Neural cell (in vitro differentiated cells): ENCODE measurements around the gene SDK1. TPM values are rescaled to one million over a fixed set of nuclear protein-coding genes. Genes with fewer than 3 reads are reported as not detected.
A peak's percentile ranks its signal among the peaks of the same experiment; 100 is the strongest.

Experiments
- H2AFZ ChIP-seq: fragments of 200-600, 300-800 bp; sonication (generic), shearing (Covaris generic); 2 replicates; pipeline ENCODE4 v1.6.0; 2014; ENCODE audit warnings: low read depth, mild to moderate bottlenecking, antibody characterized with exemption, low read length, moderate library complexity
- H3F3A ChIP-seq: fragments of 200-600 bp; shearing (Covaris generic); 2 replicates; pipeline ENCODE4 v1.6.1; 2016; ENCODE audit warnings: mild to moderate bottlenecking, moderate library complexity, mixed read lengths, antibody characterized with exemption, low read length; ENCODE audit not compliant: insufficient read depth, poor library complexity, severe bottlenecking
- H3K27ac ChIP-seq: fragments of 200-600, 300-800 bp; sonication (generic), shearing (Covaris generic); 2 replicates; pipeline ENCODE4 v1.5.1; 2014; ENCODE audit warnings: mild to moderate bottlenecking, low read length, moderate library complexity
- H3K27me3 ChIP-seq: fragments of 300-800, 200-600 bp; sonication (generic), shearing (Covaris generic); 2 replicates; pipeline ENCODE4 v1.6.0; 2014; ENCODE audit warnings: mild to moderate bottlenecking, low read depth, low read length, moderate library complexity; ENCODE audit not compliant: insufficient read depth
- H3K36me3 ChIP-seq: fragments of 300-800, 200-600 bp; sonication (generic), shearing (Covaris generic); 2 replicates; pipeline ENCODE4 v1.5.1; 2014; ENCODE audit warnings: mild to moderate bottlenecking, antibody characterized with exemption, low read length, moderate library complexity; ENCODE audit not compliant: insufficient read depth
- H3K4me2 ChIP-seq: fragments of 300-800, 200-600 bp; sonication (generic), shearing (Covaris generic); 2 replicates; pipeline ENCODE4 v1.6.0; 2014; ENCODE audit warnings: mild to moderate bottlenecking, low read length
- H3K4me3 ChIP-seq: fragments of 300-800, 200-600 bp; sonication (generic), shearing (Covaris generic); 2 replicates; pipeline ENCODE4 v1.5.1; 2014; ENCODE audit warnings: mild to moderate bottlenecking, low read length, moderate library complexity
- H3K79me2 ChIP-seq: fragments of 200-600 bp; shearing (Covaris generic); replicated peaks from 2 replicates; pipeline ENCODE4 v1.6.0; 2014; ENCODE audit warnings: mild to moderate bottlenecking, low read length, moderate library complexity; ENCODE audit not compliant: insufficient read depth
- H3K9ac ChIP-seq: fragments of 300-800, 200-600 bp; sonication (generic), shearing (Covaris generic); 2 replicates; pipeline ENCODE4 v1.6.1; 2016; ENCODE audit warnings: mild to moderate bottlenecking, low read length, mixed read lengths
- H3K9me2 ChIP-seq: fragments of 200-600 bp; shearing (Covaris generic); 2 replicates; pipeline ENCODE4 v1.6.1; 2016; ENCODE audit warnings: mild to moderate bottlenecking, low read length, mixed read lengths; ENCODE audit not compliant: insufficient read depth
- H3K9me3 ChIP-seq: fragments of 200-600, 300-800 bp; sonication (generic), shearing (Covaris generic); 2 replicates; pipeline ENCODE4 v1.6.1; 2016; ENCODE audit warnings: mild to moderate bottlenecking, mixed run types, low read length, moderate library complexity, mixed read lengths
- H4K20me1 ChIP-seq: fragments of 200-600 bp; shearing (Covaris generic); 2 replicates; pipeline ENCODE4 v1.6.1; 2016; ENCODE audit warnings: mild to moderate bottlenecking, mixed run types; ENCODE audit not compliant: insufficient read depth
- EP300 ChIP-seq: fragments of 450-650 bp; conservative IDR thresholded peaks from 2 replicates; pipeline ENCODE4 v1.6.1; 2014; ENCODE audit warnings: antibody characterized with exemption, mild to moderate bottlenecking, moderate library complexity; ENCODE audit not compliant: poor library complexity, severe bottlenecking
- EZH2 ChIP-seq: fragments of 200-600, 300-800 bp; shearing (Covaris generic), sonication (generic); IDR thresholded peaks from 2 replicates; pipeline ENCODE4 v1.6.1; 2014; ENCODE audit warnings: antibody characterized with exemption, low read length, borderline replicate concordance, mild to moderate bottlenecking; ENCODE audit not compliant: insufficient read depth, poor library complexity, severe bottlenecking
- MXI1 ChIP-seq: fragments of 450-650 bp; conservative IDR thresholded peaks from 2 replicates; pipeline ENCODE4 v1.6.1; 2014; ENCODE audit warnings: antibody characterized with exemption, mild to moderate bottlenecking; ENCODE audit not compliant: poor library complexity, severe bottlenecking
- POLR2AphosphoS5 ChIP-seq: IDR thresholded peaks from 2 replicates; pipeline ENCODE4 v1.6.1; 2012
- RAD21 ChIP-seq: fragments of 450-650 bp; conservative IDR thresholded peaks from 2 replicates; pipeline ENCODE4 v1.6.1; 2014; ENCODE audit warnings: antibody characterized with exemption, mild to moderate bottlenecking, moderate library complexity
- REST ChIP-seq: IDR thresholded peaks from 2 replicates; pipeline ENCODE4 v1.6.1; 2012; ENCODE audit warnings: borderline replicate concordance
- SMC3 ChIP-seq: fragments of 450-650 bp; conservative IDR thresholded peaks from 2 replicates; pipeline ENCODE4 v1.6.1; 2014; ENCODE audit warnings: antibody characterized with exemption, mild to moderate bottlenecking, moderate library complexity; ENCODE audit not compliant: poor library complexity
- TAF1 ChIP-seq: IDR thresholded peaks from 2 replicates; pipeline ENCODE4 v1.6.1; 2012; ENCODE audit warnings: low read depth
- polyA plus RNA-seq: library from polyadenylated mRNA; depleted of rRNA; stranded (reverse); fragments of >200 nt; gene quantifications from 2 replicates; pipeline ENCODE4 v1.2.3, GENCODE V29; 2014
- TF ChIP-seq, protein P1 (sequence below): fragments of 450-650 bp; IDR thresholded peaks from 2 replicates; pipeline ENCODE4 v1.5.1; 2014; ENCODE audit warnings: antibody characterized with exemption, mild to moderate bottlenecking, moderate library complexity; ENCODE audit not compliant: poor library complexity, severe bottlenecking

SDK1 gene
- polyA plus RNA-seq, 1 donor from 2014 or later: 2.7 TPM

GRCh38 chr7:4226524-4226882 lies 925.5 kb downstream of the SDK1 start:
- Histone ChIP-seq H3K4me3 (peak overlapping the region; percentile 61), H3K9me3 (no peaks in the 10 kb centered on the region), H3F3A (peaks cover 7% of the 10 kb centered on the region), H3K4me2 (peak overlapping the region; percentile 72), H4K20me1 (no peaks in the 10 kb centered on the region), H3K36me3 (no peaks in the 10 kb centered on the region), H3K9me2 (no peaks in the 10 kb centered on the region), H3K27me3 (no peaks in the 10 kb centered on the region), H2AFZ (no peak overlapping the region), H3K27ac (peak overlapping the region; percentile 94), H3K9ac (peak overlapping the region; percentile 71), H3K79me2 (no peaks in the 10 kb centered on the region)
- TF ChIP-seq, protein P1, sequence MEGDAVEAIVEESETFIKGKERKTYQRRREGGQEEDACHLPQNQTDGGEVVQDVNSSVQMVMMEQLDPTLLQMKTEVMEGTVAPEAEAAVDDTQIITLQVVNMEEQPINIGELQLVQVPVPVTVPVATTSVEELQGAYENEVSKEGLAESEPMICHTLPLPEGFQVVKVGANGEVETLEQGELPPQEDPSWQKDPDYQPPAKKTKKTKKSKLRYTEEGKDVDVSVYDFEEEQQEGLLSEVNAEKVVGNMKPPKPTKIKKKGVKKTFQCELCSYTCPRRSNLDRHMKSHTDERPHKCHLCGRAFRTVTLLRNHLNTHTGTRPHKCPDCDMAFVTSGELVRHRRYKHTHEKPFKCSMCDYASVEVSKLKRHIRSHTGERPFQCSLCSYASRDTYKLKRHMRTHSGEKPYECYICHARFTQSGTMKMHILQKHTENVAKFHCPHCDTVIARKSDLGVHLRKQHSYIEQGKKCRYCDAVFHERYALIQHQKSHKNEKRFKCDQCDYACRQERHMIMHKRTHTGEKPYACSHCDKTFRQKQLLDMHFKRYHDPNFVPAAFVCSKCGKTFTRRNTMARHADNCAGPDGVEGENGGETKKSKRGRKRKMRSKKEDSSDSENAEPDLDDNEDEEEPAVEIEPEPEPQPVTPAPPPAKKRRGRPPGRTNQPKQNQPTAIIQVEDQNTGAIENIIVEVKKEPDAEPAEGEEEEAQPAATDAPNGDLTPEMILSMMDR: peak; percentile 52
- TF ChIP-seq REST (no peak), EP300 (no peak), POLR2AphosphoS5 (no peak), EZH2 (no peak), SMC3 (no peak), TAF1 (no peak), RAD21 (peak; percentile 5), MXI1 (no peak)

DNA sequence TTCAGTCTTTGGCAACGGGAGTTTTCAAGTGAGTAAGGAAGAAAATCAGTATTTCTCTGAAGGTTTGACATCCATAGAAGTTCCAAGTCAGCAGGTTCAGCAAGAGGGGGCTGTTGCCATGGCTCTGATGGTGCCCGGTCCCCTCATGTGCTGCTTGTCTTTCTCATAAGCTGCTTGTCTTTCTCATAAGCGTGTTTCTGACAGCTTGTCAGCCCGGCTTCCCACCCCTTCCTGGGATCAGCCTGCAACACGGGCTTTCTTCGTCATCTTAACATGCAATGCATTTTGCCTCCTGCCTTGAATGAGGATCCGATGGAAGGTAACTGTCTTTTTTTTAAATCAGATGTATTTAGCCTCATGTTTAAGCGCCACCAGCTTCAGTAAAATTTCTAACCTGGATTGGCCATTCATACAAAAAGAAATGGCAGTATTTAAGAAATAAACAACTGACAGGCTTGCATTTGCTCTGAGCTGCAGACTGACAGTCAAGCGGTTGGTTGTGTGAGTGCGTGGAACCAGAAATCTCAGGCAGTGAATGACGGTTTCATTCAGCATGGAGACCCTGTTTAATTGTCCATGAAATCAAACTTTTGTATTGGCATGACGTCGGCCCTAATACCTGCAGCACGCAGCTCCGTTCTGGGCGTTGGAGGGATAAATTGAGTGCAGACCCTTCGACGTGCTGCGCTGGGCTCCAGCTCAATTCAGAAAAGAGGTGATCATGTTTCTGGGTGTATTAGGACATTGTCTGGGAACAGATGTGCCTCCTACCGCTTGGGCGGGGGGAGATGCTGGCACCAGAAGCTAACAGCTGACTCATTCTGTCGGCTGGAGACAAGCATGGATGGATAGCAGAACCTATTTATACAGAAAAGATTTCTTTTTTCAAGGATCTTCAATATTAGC lies 926.3 kb downstream of the SDK1 start:
- H3K4me3 ChIP-seq: peak overlapping the region; percentile 61
- H3K9ac ChIP-seq: peak overlapping the region; percentile 71

More for the DNA sequence above, 926.3 kb downstream of the SDK1 start:
- H3K4me2 ChIP-seq: peak overlapping the region; percentile 72
- H2AFZ ChIP-seq: peak overlapping the region; percentile 62
- H3K27me3 ChIP-seq: no peaks in the 10 kb centered on the region
- H3K9me3 ChIP-seq: no peaks in the 10 kb centered on the region
- TF ChIP-seq RAD21 (peak; percentile 68), TAF1 (no peak), REST (no peak), SMC3 (peak; percentile 53), EZH2 (no peak), POLR2AphosphoS5 (peak; percentile 70), MXI1 (peak; percentile 72), EP300 (peak; percentile 98)
- TF ChIP-seq, protein P1: peak; percentile 52
- H3K9me2 ChIP-seq: no peaks in the 10 kb centered on the region
- H3K79me2 ChIP-seq: no peaks in the 10 kb centered on the region
- H3F3A ChIP-seq: peaks cover 7% of the 10 kb centered on the region
- no peaks in the 10 kb centered on the region for H4K20me1 ChIP-seq
- no peaks in the 10 kb centered on the region for H3K36me3 ChIP-seq
- H3K27ac ChIP-seq: peak overlapping the region; percentile 94
